ENCODE measurements around the gene DNAJC5.
"Not testable (repeated sequence)": the region's sequence is repeated elsewhere in the genome, so short reads cannot be mapped to it uniquely, and the experiment has no call there.

The DNAJC5 gene

DNA sequence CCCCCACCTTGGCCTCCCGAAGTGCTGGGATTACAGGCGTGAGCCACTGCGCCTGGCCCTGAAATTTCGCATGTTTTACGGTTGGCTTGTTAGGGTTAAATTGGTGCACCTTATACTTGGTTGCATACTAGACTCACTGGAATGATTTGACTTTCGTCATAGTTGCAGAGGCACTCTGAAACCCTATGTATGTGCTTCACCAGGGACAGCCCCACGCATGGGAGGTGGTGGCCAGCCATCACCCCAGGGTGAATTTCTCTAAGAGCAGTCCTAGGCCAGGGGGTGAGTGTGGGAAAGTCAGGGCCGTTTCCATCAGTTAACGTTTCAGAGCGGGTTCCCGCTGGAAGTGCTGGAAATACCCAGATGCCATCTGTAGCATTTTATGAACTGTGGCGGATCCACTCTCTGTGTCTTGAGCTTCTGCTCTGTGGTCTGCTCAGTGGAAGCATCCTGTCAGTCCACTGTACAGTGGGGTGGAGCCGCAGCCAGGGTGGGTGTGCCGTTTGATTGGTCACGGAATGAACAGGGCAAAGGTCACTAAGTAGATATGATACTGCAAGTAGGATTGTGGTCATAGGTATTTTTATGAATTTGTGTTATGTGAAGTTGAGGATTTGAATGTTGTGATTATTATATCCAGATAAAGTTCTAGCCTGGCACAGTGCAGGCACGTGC, 13.2 kb downstream of the DNAJC5 start:
- FAIRE-seq (no peak), DNase-seq (ENCODE audit: insufficient read length, low spot score) (no peak)
- TF ChIP-seq CTCF (IDR thresholded peaks at IDR 0.05; ENCODE audit: insufficient read depth, missing control alignments), result no peak

GRCh38 chr20:63911176-63911575, 16.2 kb downstream of the DNAJC5 start:
- no peak for TF ChIP-seq CTCF (IDR thresholded peaks at IDR 0.05; ENCODE audit: insufficient read depth, missing control alignments)
- DNase-seq (ENCODE audit: insufficient read length, low spot score) (no peak), FAIRE-seq (no peak)

- no peak for DNase-seq (ENCODE audit: insufficient read length, low spot score)
- FAIRE-seq, result no peak
- TF ChIP-seq CTCF (IDR thresholded peaks at IDR 0.05; ENCODE audit: insufficient read depth, missing control alignments), result no peak
These were observed 18.8 kb downstream of the DNAJC5 start for GRCh38 chr20:63913768-63914167.

DNA sequence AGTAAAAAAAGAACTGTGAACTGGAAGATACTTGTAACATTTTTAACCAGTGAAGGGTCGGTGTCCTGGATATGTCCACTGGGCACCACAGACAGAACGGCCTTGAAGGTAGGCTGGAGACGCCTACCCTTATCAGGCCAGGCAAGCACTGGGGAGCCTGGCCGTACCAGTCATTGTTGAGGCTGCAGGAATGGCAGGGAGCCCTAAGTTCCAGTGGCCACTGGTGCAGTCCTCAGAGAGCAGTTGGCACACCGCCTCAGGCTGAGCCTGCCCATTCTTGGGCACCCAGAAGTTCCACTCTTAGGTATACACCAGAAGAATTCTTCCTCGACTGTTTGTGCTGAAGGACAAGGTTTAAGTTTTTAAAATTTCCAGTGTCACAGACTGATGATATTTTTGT, 20.5 kb downstream of the DNAJC5 start:
- no peak for TF ChIP-seq CTCF (IDR thresholded peaks at IDR 0.05; ENCODE audit: insufficient read depth, missing control alignments)
- FAIRE-seq (no peak), DNase-seq (ENCODE audit: insufficient read length, low spot score) (no peak)

GRCh38 chr20:63916371-63916939, 21.5 kb downstream of the DNAJC5 start:
- DNase-seq (ENCODE audit: insufficient read length, low spot score); FAIRE-seq: not testable (repeated sequence)

DNA sequence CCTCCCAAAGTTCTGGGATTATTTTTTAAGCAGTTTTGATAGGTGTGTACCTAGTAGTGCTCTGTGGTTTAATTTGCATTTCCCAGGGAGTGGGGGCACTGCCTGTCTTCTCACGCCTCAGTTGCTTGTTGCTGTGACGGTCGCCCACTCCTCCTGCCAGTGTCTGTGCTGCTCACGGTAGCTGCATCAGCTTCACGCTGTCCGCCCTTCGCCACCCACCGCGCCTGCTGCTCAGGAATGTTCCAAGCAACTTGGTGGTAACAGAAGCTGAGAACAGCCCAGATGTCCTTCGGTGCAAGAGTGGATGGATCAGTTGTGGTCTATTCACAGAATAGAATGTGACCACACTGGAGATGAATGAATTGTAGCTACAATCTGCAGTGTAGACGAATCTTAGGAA, 22.9 kb downstream of the DNAJC5 start:
- TF ChIP-seq CTCF (IDR thresholded peaks at IDR 0.05; ENCODE audit: insufficient read depth, missing control alignments), result no peak
- FAIRE-seq (no peak), DNase-seq (ENCODE audit: insufficient read length, low spot score) (no peak)

- DNase-seq (ENCODE audit: insufficient read length, low spot score), result no peak
- no peak for TF ChIP-seq CTCF (IDR thresholded peaks at IDR 0.05; ENCODE audit: insufficient read depth, missing control alignments)
- FAIRE-seq, result no peak
These were observed 24.2 kb downstream of the DNAJC5 start for GRCh38 chr20:63919130-63919529.

Measured in D721Med (cell line).